ENCODE measurements around the gene FAM83D.

Gene FAM83D

GRCh38 chr20:38930242-38930569 lies 4.0 kb downstream of the FAM83D start:
- Histone ChIP-seq H4K20me1 (ENCODE audit: insufficient read depth, low read length) (peaks cover 67% of the 10 kb centered on the region), H3K27me3 (ENCODE audit: low read depth, low read length) (no peaks in the 10 kb centered on the region), H3K27ac (ENCODE audit: low read length) (no peak overlapping the region), H3K4me2 (ENCODE audit: low read length) (peak overlapping the region; percentile 29), H3K4me1 (ENCODE audit: low read length) (peaks cover 57% of the 10 kb centered on the region), H3K4me3 (ENCODE audit: low read length) (no peak overlapping the region), H3K9ac (ENCODE audit: low read length) (no peak overlapping the region), H3K79me2 (ENCODE audit: low read length) (peaks cover 90% of the 10 kb centered on the region), H3K36me3 (replicated peaks; ENCODE audit: low read depth, low read length) (peaks cover 44% of the 10 kb centered on the region), H3K9me3 (ENCODE audit: insufficient read depth, low read length) (no peaks in the 10 kb centered on the region), H2AFZ (ENCODE audit: low read depth, low read length) (no peak overlapping the region)
- TF ChIP-seq, protein P1, sequence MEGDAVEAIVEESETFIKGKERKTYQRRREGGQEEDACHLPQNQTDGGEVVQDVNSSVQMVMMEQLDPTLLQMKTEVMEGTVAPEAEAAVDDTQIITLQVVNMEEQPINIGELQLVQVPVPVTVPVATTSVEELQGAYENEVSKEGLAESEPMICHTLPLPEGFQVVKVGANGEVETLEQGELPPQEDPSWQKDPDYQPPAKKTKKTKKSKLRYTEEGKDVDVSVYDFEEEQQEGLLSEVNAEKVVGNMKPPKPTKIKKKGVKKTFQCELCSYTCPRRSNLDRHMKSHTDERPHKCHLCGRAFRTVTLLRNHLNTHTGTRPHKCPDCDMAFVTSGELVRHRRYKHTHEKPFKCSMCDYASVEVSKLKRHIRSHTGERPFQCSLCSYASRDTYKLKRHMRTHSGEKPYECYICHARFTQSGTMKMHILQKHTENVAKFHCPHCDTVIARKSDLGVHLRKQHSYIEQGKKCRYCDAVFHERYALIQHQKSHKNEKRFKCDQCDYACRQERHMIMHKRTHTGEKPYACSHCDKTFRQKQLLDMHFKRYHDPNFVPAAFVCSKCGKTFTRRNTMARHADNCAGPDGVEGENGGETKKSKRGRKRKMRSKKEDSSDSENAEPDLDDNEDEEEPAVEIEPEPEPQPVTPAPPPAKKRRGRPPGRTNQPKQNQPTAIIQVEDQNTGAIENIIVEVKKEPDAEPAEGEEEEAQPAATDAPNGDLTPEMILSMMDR (IDR thresholded peaks at IDR 0.05; ENCODE audit: low read depth, low read length) = no peak
- TF ChIP-seq EZH2phosphoT487 (IDR thresholded peaks at IDR 0.05; ENCODE audit: low read depth) = no peak

GRCh38 chr20:38931984-38932383 lies 5.8 kb downstream of the FAM83D start:
- H3K4me3 ChIP-seq (ENCODE audit: low read length) = no peak overlapping the region
- no peak overlapping the region for H3K9ac ChIP-seq (ENCODE audit: low read length)
- peak overlapping the region; percentile 18; the same call in 1 of the 2 replicates for H3K4me2 ChIP-seq (ENCODE audit: low read length)
- no peak overlapping the region for H2AFZ ChIP-seq (ENCODE audit: low read depth, low read length)
- no peak overlapping the region for H3K27ac ChIP-seq (ENCODE audit: low read length)
- TF ChIP-seq EZH2phosphoT487 (IDR thresholded peaks at IDR 0.05; ENCODE audit: low read depth) = no peak
- TF ChIP-seq, protein P1 (IDR thresholded peaks at IDR 0.05; ENCODE audit: low read depth, low read length) = no peak
- peaks cover 100% of the 10 kb centered on the region for H3K79me2 ChIP-seq (ENCODE audit: low read length)
- peaks cover 64% of the 10 kb centered on the region for H3K4me1 ChIP-seq (ENCODE audit: low read length)
- peaks cover 58% of the 10 kb centered on the region for H3K36me3 ChIP-seq (replicated peaks; ENCODE audit: low read depth, low read length)
- peaks cover 85% of the 10 kb centered on the region for H4K20me1 ChIP-seq (ENCODE audit: insufficient read depth, low read length)
- H3K9me3 ChIP-seq (ENCODE audit: insufficient read depth, low read length) = no peaks in the 10 kb centered on the region
- no peaks in the 10 kb centered on the region for H3K27me3 ChIP-seq (ENCODE audit: low read depth, low read length)

DNA sequence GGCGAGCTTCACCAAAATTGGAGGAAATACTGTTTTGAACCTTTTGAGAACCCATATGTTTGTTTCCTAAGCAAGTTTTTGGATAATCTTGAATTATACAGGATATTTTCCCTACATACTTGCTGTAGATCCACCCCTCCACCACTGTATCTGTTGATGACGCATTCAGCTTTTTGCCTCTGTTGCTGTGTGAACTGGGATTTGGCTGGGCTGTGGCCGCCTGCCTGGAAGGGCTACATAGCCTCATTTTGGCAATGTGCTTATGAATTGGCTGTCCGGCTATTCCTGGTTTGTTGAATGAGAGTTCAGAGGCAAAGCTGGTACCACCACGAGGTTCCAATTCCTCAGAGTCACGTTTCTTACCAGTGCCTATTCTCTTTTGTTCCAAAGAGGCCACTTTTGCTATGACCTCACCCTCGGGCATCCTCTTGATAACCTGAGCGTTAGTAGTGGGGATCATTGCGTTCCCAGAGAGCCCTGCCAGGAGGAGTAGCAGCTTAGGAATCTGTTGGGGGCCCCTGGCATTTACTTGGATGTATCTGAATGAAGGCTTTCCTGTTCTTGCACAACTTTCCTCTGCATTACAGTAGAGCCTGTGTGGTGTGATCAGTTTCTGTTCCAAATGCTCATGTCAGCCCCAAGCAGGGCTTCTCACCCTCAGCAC lies 6.4 kb downstream of the FAM83D start:
- Histone ChIP-seq H3K9me3 (ENCODE audit: insufficient read depth, low read length) (no peaks in the 10 kb centered on the region), H3K27me3 (ENCODE audit: low read depth, low read length) (no peaks in the 10 kb centered on the region), H3K36me3 (replicated peaks; ENCODE audit: low read depth, low read length) (peaks cover 60% of the 10 kb centered on the region), H3K79me2 (ENCODE audit: low read length) (peaks cover 100% of the 10 kb centered on the region), H3K27ac (ENCODE audit: low read length) (no peak overlapping the region; the same call in 1 of the 2 replicates), H3K4me3 (ENCODE audit: low read length) (no peak overlapping the region), H3K4me1 (ENCODE audit: low read length) (peaks cover 64% of the 10 kb centered on the region), H3K9ac (ENCODE audit: low read length) (no peak overlapping the region), H3K4me2 (ENCODE audit: low read length) (no peak overlapping the region; the same call in 1 of the 2 replicates), H2AFZ (ENCODE audit: low read depth, low read length) (no peak overlapping the region), H4K20me1 (ENCODE audit: insufficient read depth, low read length) (peaks cover 91% of the 10 kb centered on the region)
- TF ChIP-seq EZH2phosphoT487 (IDR thresholded peaks at IDR 0.05; ENCODE audit: low read depth) = no peak
- TF ChIP-seq, protein P1 (IDR thresholded peaks at IDR 0.05; ENCODE audit: low read depth, low read length) = no peak

DNA sequence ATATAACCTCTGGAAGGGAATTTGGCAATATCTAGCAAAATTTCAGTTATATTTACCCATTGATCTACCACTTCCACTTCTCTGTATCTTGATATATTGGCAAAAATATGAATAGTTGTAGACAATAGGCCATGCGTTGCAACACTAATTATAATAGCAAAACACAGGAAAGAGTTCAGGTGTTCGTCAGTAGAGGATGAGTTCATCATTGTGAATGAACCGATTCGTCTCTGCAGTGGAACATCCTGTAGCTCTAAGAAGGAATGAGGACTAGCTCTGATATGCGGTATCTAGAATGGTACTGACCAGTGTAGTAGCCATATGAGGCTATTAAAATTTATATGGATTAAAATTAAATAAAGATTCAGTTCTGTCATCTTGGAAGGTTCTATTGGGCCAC lies 8.3 kb downstream of the FAM83D start:
- H3K36me3 ChIP-seq (replicated peaks; ENCODE audit: low read depth, low read length) = peaks cover 60% of the 10 kb centered on the region
- H4K20me1 ChIP-seq (ENCODE audit: insufficient read depth, low read length) = peaks cover 93% of the 10 kb centered on the region
- peaks cover 46% of the 10 kb centered on the region for H3K4me1 ChIP-seq (ENCODE audit: low read length)

More for the DNA sequence above, 8.3 kb downstream of the FAM83D start:
- Histone ChIP-seq H3K4me3 (ENCODE audit: low read length) (no peak overlapping the region), H3K4me2 (ENCODE audit: low read length) (no peak overlapping the region), H3K27me3 (ENCODE audit: low read depth, low read length) (no peaks in the 10 kb centered on the region), H3K9me3 (ENCODE audit: insufficient read depth, low read length) (no peaks in the 10 kb centered on the region), H2AFZ (ENCODE audit: low read depth, low read length) (no peak overlapping the region), H3K27ac (ENCODE audit: low read length) (no peak overlapping the region), H3K79me2 (ENCODE audit: low read length) (peaks cover 100% of the 10 kb centered on the region), H3K9ac (ENCODE audit: low read length) (no peak overlapping the region)
- TF ChIP-seq, protein P1 (IDR thresholded peaks at IDR 0.05; ENCODE audit: low read depth, low read length) = no peak
- no peak for TF ChIP-seq EZH2phosphoT487 (IDR thresholded peaks at IDR 0.05; ENCODE audit: low read depth)

Measured in OCI-LY3 (cell line).